IMR-90 (cell line): ENCODE results near the gene PPP1R13B. TPM values are rescaled to one million over a fixed set of nuclear protein-coding genes. Genes with fewer than 3 reads are reported as not detected.

Experiments used
- ATAC-seq: fragments of 200-7000 bp; cut with Tn5 transposase; 2 replicates; pipeline ENCODE4 v1.9.1; 2020; ENCODE audit warnings: low read depth, mild to moderate bottlenecking, moderate library complexity
- BruUV-seq: library from RNA; stranded (reverse); fragments of 400-500 nt; replicated peaks from 2 replicates; lab custom pipeline; 2021; lab: Mats Ljungman, UMichigan
- CTCF ChIA-PET: fragments of 300-600 bp; formaldehyde crosslinking; extraction: SDS; loops from one replicate; lab custom pipeline; 2021; ENCODE audit warnings: antibody characterized with exemption; lab: Yijun Ruan, JAX
- POLR2A ChIA-PET: fragments of 300-600 bp; sonication (Branson Sonifier 250); formaldehyde crosslinking; loops from one replicate; lab custom pipeline; 2022; ENCODE audit warnings: antibody characterized with exemption; ENCODE audit not compliant: unreplicated experiment; lab: Charles Lee
- DNase-seq: peaks from one replicate; pipeline ENCODE4 v3.0.0; 2013
- H2AFZ ChIP-seq: replicated peaks from 2 replicates; pipeline ENCODE3; 2013; ENCODE audit warnings: low read length, mild to moderate bottlenecking; ENCODE audit not compliant: poor library complexity
- H2AK5ac ChIP-seq: 2 replicates; pipeline ENCODE4 v1.6.1; 2013; ENCODE audit warnings: low read depth, low read length, inconsistent platforms
- H2AK9ac ChIP-seq: replicated peaks from 2 replicates; pipeline ENCODE3; 2013; ENCODE audit warnings: mild to moderate bottlenecking, low read depth, low read length, moderate library complexity; ENCODE audit not compliant: poor library complexity
- H2BK120ac ChIP-seq: 2 replicates; pipeline ENCODE4 v1.6.1; 2013; ENCODE audit warnings: low read depth, low read length, inconsistent platforms
- H2BK15ac ChIP-seq: 3 replicates; pipeline ENCODE4 v1.6.1; 2013; ENCODE audit warnings: low read depth, low read length, inconsistent platforms
- H2BK20ac ChIP-seq: 2 replicates; pipeline ENCODE4 v1.6.1; 2013; ENCODE audit warnings: low read depth, mild to moderate bottlenecking, inconsistent platforms, low read length, moderate library complexity
- H2BK5ac ChIP-seq: 2 replicates; pipeline ENCODE4 v1.6.1; 2013; ENCODE audit warnings: mild to moderate bottlenecking, low read depth, low read length, inconsistent platforms; ENCODE audit not compliant: poor library complexity, severe bottlenecking
- H3K14ac ChIP-seq: replicated peaks from 2 replicates; pipeline ENCODE4 v1.6.1; 2013; ENCODE audit warnings: low read depth, low read length, inconsistent platforms
- H3K18ac ChIP-seq: 2 replicates; pipeline ENCODE4 v1.6.1; 2013; ENCODE audit warnings: low read depth, low read length, control low read depth
- H3K23ac ChIP-seq: 2 replicates; pipeline ENCODE4 v1.6.1; 2013; ENCODE audit warnings: low read depth, low read length, inconsistent platforms
- H3K27ac ChIP-seq: 2 replicates; pipeline ENCODE4 v1.5.1; 2013; ENCODE audit warnings: mild to moderate bottlenecking, control low read depth, low read length; ENCODE audit not compliant: insufficient read depth
- H3K27me3 ChIP-seq: 2 replicates; pipeline ENCODE4 v1.6.1; 2013; ENCODE audit warnings: low read length; ENCODE audit not compliant: control insufficient read depth, insufficient read depth
- H3K36me3 ChIP-seq: 2 replicates; pipeline ENCODE4 v1.6.1; 2013; ENCODE audit warnings: low read length, mixed read lengths; ENCODE audit not compliant: control insufficient read depth, insufficient read depth
- H3K4ac ChIP-seq: 2 replicates; pipeline ENCODE4 v1.6.1; 2013; ENCODE audit warnings: low read depth, low read length, inconsistent platforms
- H3K4me1 ChIP-seq: 2 replicates; pipeline ENCODE4 v1.6.1; 2013; ENCODE audit warnings: low read length, mixed read lengths; ENCODE audit not compliant: control insufficient read depth, insufficient read depth
- H3K4me2 ChIP-seq: 2 replicates; pipeline ENCODE4 v1.6.1; 2013; ENCODE audit warnings: low read depth, mild to moderate bottlenecking, control low read depth, low read length, moderate library complexity
- H3K4me3 ChIP-seq: 2 replicates; pipeline ENCODE4 v1.5.1; 2013; ENCODE audit warnings: low read depth, mild to moderate bottlenecking, control low read depth, low read length, moderate library complexity; ENCODE audit not compliant: insufficient read depth
- H3K56ac ChIP-seq: 2 replicates; pipeline ENCODE4 v1.6.1; 2013; ENCODE audit warnings: low read length, inconsistent platforms; ENCODE audit not compliant: insufficient read depth; ENCODE audit errors: extremely low read depth
- H3K79me1 ChIP-seq, 2 experiments: 2 replicates each; pipeline ENCODE4 v1.6.1; 2013; ENCODE audit warnings: low read length in 2 of 2, inconsistent platforms in 1 of 2, low read depth in 1 of 2
- H3K9ac ChIP-seq: 2 replicates; pipeline ENCODE4 v1.6.1; 2013; ENCODE audit warnings: low read depth, low read length, control low read depth
- H3K9me1 ChIP-seq: 2 replicates; pipeline ENCODE4 v1.6.1; 2013; ENCODE audit warnings: low read length, inconsistent platforms; ENCODE audit not compliant: insufficient read depth
- H3K9me3 ChIP-seq: 2 replicates; pipeline ENCODE4 v1.6.1; 2013; ENCODE audit warnings: low read length; ENCODE audit not compliant: control insufficient read depth, insufficient read depth
- H4K20me1 ChIP-seq: 2 replicates; pipeline ENCODE4 v1.6.1; 2013; ENCODE audit warnings: low read length, inconsistent platforms; ENCODE audit not compliant: insufficient read depth
- H4K5ac ChIP-seq: 2 replicates; pipeline ENCODE4 v1.6.1; 2013; ENCODE audit warnings: mild to moderate bottlenecking, low read depth, low read length, control low read depth
- H4K8ac ChIP-seq, 2 experiments: 2 replicates each; pipeline ENCODE4 v1.6.1; 2013; ENCODE audit warnings: low read depth in 2 of 2, low read length in 2 of 2, control low read depth in 1 of 2, inconsistent platforms in 1 of 2
- H4K91ac ChIP-seq: 2 replicates; pipeline ENCODE4 v1.6.1; 2013; ENCODE audit warnings: low read depth, low read length, inconsistent platforms; ENCODE audit not compliant: insufficient read depth
- BHLHE40 ChIP-seq: fragments of 150-350 bp; IDR thresholded peaks from 2 replicates; pipeline ENCODE4 v1.6.1; 2016; ENCODE audit warnings: mild to moderate bottlenecking, low read depth, low read length
- ELK1 ChIP-seq: fragments of 150-350 bp; IDR thresholded peaks from 2 replicates; pipeline ENCODE4 v1.6.1; 2016; ENCODE audit warnings: low read depth, mild to moderate bottlenecking, low read length, moderate library complexity, borderline replicate concordance
- MAFK ChIP-seq: IDR thresholded peaks from 2 replicates; pipeline ENCODE4 v1.6.1; 2012; ENCODE audit warnings: low read depth, low read length, improper control_type of control experiment
- RFX5 ChIP-seq: IDR thresholded peaks from 2 replicates; pipeline ENCODE4 v1.8.0; 2012; ENCODE audit warnings: low read depth, mild to moderate bottlenecking, low read length, moderate library complexity
- SMC3 ChIP-seq: fragments of 150-350 bp; IDR thresholded peaks from 2 replicates; pipeline ENCODE4 v1.6.1; 2016; ENCODE audit warnings: low read depth, mild to moderate bottlenecking, antibody characterized with exemption, low read length, moderate library complexity
- WGBS, 2 experiments: methylation state at CpG; one replicate each; pipeline versions ENCODE4 v1.1.5 to v1.1.7; 2013; ENCODE audit warnings: missing lambda C conversion rate in 2 of 2; ENCODE audit not compliant: insufficient read length in 1 of 2; ENCODE audit errors: extremely low coverage in 2 of 2; 5-methylcytosine and 5-hydroxymethylcytosine counted together
- dilution Hi-C: fragments of 300-500 bp; cut with HindIII; formaldehyde crosslinking; loops from one replicate; pipeline ENCODE4 v1.14.3; 2018; ENCODE audit warnings: low sequenced_read_pairs; ENCODE audit not compliant: unreplicated experiment
- in situ Hi-C: fragments of 300-500 bp; cut with MboI; formaldehyde crosslinking; loops from 3 replicates; pipeline ENCODE4 v1.14.3; 2019; ENCODE audit warnings: low sequenced_read_pairs, inconsistent platforms, mixed read lengths
- intact Hi-C: fragments of 100-400 bp; cut with micrococcal nuclease; formaldehyde crosslinking; loops from 2 replicates; pipeline ENCODE4 v1.10.0; 2022
- polyA plus RNA-seq, 3 experiments: library from polyadenylated mRNA; depleted of rRNA; stranded (reverse); fragments of >200 nt; gene quantifications; 2 replicates each; pipeline ENCODE4 v1.2.3, GENCODE V29; 2012; ENCODE audit warnings: low replicate concordance in 1 of 3
- total RNA-seq: library from RNA; depleted of rRNA; stranded (reverse); fragments of >200 nt; gene quantifications from 2 replicates; pipeline ENCODE4 v1.2.3, GENCODE V29; 2012

PPP1R13B gene
- total and polyA plus RNA-seq, 2 of the 4 experiments (the other 2 are of a cell fraction), result 1.6 to 2.8 TPM

- POLR2A ChIA-PET, result no interaction called here
- no peak overlapping the region for H3K27ac ChIP-seq
- dilution Hi-C loops, result no loop called here
Measured at GRCh38 chr14:103762541-103762940, 84.8 kb downstream of the PPP1R13B start.

More at GRCh38 chr14:103762541-103762940, 84.8 kb downstream of the PPP1R13B start:
- no peak for TF ChIP-seq BHLHE40
- no peak for TF ChIP-seq ELK1
- no peak for TF ChIP-seq RFX5
- TF ChIP-seq MAFK, result no peak
- TF ChIP-seq SMC3, result no peak
- Histone ChIP-seq H2AK9ac (no peak overlapping the region), H2BK15ac (no peak overlapping the region), H4K5ac (no peak overlapping the region), H3K4ac (no peak overlapping the region), H3K23ac (no peak overlapping the region), H2BK20ac (no peak overlapping the region), H2BK5ac (no peak overlapping the region), H3K36me3 (no peaks in the 10 kb centered on the region), H3K56ac (no peak overlapping the region), H4K20me1 (no peaks in the 10 kb centered on the region), H3K9me3 (no peaks in the 10 kb centered on the region), H2AK5ac (no peak overlapping the region), H4K91ac (no peak overlapping the region), H2BK120ac (no peak overlapping the region), H2AFZ (peak overlapping the region; percentile 21), H3K14ac (0 out of 2 replicates have a peak overlapping the region, but pooled peaks have one; percentile 22), H3K9me1 (peaks cover 5% of the 10 kb centered on the region; the same call in 1 of the 2 replicates), H3K18ac (no peak overlapping the region), H3K79me1 (no peaks in the 10 kb centered on the region), H3K27me3 (no peaks in the 10 kb centered on the region), H3K4me3 (no peak overlapping the region), H3K4me2 (no peak overlapping the region), H3K9ac (no peak overlapping the region), H4K8ac (no peak overlapping the region), H3K4me1 (peaks cover 3% of the 10 kb centered on the region)
- ATAC-seq (no peak), DNase-seq (no peak)
- CTCF ChIA-PET, result interaction anchor here (0.6 kb wide), 1 partner anchor 29 kb away, joined by 3 read pairs; no protein-coding TSS in a partner anchor
- intact Hi-C loops, result no loop called here
- in situ Hi-C loops, result no loop called here
- 83% methylated on average over 10 of the region's 13 CpGs; no CpG with 5 or more reads in 1 of the 2 experiments for WGBS, 2 experiments
- no TSS peak for BruUV-seq
